Islet precursor cell (in vitro differentiated cells): Measurements from ENCODE around the gene RASAL3.

Experiments used
- DNase-seq: peaks from one replicate; pipeline ENCODE4 v3.0.0-alpha.2; 2018

The RASAL3 gene

DNA sequence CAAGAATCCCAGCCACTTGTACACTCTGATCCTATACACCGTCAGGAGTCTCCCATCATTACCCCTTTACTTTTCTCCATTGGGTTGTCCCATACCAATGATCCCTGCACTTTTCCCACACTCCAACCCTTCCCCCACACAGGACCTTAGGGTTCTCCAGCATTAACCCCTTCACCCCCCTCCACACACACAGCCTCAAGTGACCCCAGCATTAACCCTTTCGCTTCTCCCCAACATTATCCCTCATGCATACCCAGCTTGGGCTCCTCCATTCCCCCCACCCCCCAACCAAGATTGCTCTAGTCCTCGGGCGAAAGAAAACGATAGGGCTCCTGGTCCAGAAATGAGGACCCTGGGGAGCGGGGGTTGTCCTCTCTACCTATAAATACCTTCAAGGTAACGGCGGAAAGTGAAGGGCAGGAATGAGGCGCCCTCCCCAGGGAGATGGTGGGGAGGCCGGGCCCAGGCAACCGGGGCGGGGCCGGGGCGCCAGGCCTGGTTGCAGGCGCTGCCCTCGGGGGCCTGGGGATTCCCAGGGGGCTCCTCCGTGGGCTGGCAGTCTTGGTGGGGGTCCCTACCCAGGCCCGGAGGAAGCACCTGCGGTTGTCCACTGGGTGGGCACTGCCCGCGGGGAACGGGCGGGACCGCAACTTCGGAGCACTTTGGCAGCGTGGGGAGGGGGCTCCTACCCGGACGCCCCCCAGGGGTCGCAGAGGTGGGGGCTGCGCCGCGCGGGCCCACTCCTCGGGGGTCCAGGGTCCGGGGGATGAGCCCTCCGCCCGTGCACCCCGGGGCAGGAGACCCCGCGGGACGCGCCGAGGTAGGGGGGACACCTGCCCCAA, 15.3 kb downstream of the RASAL3 start:
- no peak for DNase-seq

DNA sequence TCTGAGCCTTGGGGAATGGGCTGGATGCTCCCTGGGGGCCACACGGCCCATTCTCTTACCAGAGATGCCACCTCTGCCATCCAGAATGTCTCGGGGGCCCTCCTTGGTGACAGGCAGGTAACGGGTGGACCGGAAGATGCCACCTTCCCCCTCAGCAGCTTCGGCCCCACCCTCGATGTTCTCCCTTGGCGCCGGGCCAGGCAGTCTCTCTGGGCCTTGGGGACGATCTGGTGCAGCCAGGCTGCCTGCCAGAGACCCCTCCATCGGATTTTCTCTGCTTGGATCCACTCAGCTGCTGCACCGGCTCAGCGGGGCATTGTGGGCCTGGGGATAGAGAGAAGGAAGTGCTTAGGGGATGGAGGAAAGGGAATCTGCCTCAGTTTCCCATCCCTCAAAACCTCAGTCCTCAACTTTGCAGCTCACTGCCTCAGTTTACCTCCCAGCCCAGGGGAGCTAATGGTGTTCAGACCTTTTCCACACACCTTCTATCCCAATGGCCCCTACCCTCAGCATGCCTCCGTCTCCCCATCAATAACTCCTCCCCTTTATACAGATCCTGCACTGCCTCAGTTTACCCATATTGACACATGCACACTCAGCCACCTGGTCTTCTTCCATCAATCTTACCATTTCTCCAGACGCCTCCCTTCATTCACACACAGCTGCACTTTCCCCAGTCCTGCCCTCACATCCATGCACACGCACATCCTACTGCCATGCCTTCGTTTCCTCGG, 16.1 kb downstream of the RASAL3 start:
- no peak for DNase-seq

DNA sequence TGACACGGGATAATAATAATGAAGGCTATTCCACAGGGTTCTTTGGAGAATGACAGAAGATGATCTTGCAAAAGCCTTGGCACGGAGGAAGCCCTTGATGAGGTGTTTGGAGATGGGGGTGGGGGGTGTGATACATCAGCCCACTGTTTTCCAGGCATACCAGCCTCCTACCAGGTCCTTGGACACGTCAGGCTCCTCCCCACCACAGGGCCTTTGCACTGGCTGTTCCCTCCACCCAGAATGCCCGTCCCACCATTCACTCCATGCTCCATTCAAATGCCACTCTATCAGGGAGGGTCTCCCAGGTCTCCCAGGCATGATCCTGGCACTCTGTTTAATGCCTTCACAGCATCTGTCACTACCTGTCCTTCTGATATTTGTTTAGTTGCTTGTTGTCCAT, 17.3 kb downstream of the RASAL3 start:
- DNase-seq = no peak

DNA sequence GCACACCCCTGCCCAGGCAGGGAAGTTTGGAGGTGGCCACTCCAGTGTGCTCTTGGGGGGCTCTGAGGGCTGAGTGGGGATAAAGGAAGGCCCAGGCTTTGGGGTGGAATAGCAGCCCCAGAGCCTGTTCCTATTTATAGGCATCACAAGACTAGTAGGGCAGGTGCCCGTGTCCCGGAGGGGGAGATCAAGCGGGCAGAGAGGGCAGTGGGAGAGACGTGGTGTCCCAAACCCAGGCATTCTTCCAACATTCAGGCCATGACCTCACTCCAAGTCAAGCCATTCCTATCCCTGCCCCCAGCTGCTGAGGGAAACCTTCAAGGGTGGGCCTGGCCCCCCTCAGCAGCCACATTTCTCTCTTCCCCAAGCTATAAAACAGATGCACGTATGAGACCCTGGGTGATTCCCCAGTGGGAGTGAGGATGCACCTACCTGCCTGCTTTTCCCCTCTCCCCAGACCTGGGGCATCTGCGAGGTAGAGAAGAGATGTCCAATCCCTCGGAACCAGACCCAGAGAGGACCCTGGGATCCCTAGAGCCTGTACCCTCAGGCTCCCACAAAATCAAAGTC, 18.5 kb downstream of the RASAL3 start:
- DNase-seq = no peak

DNA sequence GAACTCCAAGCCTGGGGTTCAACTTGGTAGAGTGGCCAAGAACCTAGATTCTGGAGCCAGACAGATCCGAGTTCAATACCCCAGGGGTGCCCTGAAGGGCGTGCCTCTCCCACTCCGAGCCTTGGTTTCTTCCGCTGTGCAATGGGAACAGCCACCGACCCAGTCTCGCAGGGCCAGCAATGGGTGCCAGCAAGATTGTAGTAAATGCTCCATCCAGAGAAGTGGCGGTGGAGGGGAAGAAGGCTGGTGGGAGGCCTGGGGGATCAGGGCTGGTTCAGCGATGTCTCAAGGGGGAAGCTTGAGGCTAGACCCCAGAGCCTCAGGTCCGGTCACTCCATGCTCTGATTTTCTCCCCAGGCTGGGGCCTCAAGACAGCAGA, 19.1 kb downstream of the RASAL3 start:
- DNase-seq = no peak

DNA sequence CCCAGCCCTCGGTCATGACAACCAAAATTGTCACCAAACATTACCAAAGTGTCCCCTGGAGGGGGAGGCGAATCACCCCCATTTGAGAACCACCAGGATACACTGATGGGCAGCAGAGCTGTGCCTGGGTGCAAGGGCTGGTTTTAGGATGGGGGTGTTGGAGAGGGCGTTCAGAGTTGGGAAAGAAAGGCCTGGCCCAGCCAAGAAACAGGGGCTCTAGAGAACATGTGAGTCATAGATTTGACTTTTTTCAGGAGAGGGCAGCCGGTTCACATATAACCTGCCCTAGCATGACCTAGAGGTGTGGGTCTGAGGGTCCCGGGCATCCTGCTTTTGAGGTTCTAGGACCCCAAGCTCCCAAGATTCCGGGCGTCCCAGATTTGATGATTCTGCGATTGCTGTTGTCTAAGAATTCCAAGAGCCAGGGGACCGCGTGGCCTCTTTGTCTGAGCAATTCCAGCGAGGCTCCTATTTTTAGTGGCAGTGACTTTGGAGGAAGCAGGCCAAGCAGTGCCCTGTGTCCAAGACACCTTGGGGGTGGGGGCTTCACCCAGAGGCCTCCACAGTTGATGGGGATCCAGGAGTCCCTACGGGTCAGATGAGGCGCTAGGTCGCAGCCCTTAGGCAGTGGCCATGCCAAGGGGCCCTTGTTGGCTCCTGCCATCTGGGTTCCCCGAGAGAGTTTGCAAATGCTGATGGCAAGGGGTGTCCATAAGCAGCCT, 19.7 kb downstream of the RASAL3 start:
- DNase-seq = no peak

DNA sequence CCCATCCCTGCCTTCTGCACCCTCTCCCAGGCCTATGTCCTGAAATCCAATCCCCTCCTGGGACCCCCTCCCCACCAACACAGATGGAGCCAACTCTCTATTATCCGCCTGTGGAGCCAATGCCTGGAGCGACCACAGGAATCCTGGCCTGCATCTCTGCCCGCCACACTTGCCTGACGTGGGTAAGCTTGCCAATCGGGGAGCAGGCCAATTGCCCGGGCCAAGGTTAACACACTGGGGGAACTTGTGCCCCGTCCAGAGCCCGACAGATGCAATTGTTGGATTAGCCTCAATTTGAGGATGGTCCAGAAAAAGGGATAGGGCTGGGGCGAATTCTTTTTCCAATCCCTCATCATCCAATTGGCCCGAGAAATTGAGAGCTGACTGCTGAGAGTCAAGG, 20.5 kb downstream of the RASAL3 start:
- DNase-seq = no peak

DNA sequence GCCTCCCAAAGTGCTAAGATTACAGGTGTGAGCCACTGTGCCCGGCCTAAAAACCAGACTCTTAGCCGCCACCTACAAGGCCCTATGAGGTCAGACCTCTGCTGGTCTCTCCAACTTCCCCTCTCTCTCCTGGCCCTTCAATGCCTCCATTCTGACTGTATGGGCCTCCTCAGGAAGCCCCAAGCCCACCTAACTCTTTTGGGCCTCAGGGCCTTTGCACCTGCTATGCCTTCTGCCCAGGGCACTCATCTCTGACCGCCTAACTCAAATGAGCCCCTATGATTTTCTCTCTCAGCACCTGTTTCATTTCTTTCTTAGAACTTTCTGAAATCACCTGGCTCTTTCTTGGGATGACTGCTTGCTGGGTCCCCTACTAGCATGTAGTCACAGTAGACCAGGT, 21.0 kb downstream of the RASAL3 start:
- no peak for DNase-seq

DNA sequence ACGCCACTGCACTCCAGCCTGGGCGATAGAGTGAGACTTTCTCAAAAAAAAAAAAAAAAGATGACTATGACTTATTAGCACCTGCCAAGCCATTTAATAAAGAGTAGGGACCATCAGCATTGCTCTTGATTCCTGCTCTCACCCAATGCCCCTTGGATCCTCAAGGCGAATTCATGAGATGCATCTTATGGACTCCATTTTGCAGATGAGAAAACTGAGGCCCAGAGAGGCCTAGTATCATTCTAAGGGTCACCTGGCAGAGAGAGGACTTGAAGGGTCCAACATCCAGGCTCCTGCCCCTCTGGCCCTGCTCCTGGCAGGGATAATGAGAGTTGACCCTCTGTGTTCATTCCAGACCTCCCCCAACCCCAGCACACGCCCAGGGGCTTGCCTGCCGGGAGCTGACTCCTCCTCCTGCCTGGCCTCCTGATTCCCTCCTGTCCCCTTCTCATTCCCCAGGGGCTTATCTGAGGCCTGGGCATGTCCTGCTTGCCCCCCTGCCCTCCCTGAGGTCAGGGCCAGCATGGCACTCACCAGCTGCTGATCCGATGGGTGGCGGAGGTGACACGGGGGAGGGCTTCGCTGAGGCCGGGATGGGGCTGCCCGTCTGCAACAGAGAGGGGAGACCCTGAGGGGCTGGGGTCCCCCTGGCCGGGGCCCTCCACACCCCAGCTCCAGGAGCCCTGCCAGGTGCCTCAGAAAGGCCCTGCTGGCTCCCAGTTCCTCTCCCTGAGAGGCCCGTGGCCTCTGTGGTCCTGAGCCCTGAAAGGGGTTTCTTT, 22.0 kb downstream of the RASAL3 start:
- no peak for DNase-seq

DNA sequence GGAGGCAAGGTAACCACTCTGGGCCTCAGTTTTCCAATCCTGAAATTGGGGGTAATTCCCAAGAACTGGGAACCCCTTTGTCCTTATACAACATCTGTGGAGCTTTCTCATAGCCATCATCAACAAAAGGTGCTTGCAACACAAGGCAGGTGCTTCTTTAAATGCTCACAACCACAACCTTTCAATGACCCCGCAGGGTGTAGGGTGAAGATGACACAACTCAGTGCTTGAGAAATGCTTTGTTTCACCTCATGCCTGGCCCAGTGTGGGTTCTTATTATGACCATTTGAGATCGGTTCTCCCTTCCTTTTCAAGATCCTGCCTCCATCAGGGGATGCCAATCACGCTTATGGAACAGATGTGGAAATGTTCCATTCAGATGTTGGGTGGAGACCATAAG, 23.0 kb downstream of the RASAL3 start:
- no peak for DNase-seq

DNA sequence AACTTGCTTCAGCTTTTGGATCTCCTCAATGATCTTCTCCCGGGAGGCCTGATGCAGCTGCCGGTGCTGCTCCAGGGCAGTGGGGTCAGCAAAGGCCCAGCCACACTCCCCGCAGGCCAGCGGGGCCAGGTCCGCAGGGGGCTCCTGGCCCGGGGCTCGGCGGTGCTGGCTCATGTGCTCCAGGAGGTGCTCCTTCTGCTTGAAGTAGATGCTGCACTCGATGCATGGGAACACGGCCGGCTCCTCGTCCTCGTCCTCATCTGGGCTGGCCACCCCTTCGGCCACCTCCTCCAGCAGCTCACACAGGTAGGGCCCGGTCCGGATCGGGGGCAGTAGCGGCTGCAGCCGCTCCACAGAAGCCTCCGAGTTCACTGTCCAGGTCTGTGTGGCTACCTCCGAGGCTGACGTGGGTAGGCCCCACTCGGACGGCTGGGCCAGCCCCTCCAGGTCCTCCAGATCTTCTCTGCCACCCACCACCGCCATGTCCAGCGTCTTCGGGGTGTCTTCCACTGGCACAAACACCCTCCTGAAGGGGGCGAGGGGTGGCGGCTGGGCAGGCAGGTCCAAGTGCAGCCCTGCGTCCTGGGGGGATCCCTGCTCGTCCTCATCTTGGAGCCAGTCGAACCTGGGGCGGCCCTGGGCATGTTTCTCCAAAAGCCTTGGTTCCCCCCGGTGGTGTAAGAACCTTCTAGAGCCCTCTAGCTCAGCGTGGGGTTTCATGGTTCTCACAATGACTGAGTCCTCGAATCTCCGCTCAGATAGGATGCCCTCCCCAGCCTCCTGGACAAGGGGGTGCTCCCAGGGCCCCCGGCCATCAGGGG, 24.3 kb downstream of the RASAL3 start:
- DNase-seq = no peak

DNA sequence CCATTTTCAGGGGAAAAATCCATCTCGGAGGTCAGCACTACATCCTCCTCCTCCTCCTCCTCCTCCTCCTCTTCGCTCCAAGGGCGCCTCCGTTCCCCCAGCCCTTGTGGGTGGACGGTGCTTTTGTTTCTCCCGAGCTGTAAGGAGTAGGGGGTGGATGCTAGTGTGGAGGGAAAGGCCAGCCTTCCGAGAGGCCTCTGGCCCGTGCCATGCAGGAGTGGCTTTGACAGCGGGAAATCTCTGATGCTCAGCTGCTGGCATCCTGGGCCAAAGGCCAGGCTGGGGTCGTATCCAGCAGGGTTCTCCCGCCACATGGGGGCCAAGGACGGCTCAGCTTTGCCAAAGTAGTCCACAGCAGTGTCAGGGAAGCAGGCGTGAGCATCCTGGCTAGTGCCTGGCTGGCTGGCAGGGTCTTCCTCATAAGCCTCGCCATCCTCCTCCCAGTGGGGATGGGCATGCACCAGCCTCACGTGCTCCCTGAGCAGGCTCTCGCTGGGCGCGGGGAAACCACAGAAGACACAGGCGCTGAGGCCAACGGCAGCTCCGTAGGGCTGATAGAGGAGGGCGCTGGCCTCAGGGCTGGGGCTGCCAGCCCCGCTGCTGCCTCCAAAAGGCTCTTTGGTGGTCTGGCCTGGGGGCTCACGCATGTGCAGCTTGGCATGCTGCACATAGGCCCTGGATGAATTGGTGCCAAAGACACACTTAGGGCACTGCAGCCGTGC, 25.1 kb downstream of the RASAL3 start:
- no peak for DNase-seq

DNA sequence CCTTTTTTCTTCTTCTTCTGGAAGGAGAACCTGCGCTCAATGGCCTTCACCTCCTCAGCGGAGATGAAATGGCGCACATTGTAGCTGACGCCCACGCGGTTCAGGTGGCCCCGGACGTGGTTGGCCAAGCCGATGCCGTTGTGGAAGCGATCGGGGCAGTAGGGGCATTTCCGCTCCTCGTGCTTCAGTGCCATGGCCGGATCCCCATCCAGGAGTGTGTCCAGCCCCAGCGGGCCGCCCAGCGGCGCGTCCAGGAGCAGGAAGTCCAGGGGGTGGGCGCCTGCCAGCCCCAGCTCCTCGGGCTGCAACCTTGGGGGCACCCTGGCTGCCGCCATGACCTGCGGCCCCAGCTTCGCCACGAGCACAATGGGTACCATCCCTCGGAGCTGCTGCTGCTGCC, 25.8 kb downstream of the RASAL3 start:
- DNase-seq = no peak

DNA sequence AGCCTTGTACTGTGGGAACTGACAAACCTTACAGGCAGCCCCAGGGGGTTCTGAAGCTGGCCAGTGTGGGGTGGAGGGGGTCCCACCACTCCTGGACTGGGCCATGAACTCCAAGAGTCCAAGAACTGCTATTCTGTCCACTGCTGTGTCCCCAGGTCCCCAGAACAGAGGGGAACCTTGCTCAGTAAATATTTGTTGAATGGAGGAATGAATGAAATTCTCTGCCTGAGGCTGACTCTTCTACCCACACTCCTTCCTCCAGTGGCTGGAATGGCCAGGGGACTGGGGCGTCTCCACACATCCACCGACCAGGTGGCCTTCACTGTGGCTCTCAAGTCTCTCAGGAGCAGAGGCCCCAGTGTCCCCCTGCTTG, 26.2 kb downstream of the RASAL3 start:
- no peak for DNase-seq

DNA sequence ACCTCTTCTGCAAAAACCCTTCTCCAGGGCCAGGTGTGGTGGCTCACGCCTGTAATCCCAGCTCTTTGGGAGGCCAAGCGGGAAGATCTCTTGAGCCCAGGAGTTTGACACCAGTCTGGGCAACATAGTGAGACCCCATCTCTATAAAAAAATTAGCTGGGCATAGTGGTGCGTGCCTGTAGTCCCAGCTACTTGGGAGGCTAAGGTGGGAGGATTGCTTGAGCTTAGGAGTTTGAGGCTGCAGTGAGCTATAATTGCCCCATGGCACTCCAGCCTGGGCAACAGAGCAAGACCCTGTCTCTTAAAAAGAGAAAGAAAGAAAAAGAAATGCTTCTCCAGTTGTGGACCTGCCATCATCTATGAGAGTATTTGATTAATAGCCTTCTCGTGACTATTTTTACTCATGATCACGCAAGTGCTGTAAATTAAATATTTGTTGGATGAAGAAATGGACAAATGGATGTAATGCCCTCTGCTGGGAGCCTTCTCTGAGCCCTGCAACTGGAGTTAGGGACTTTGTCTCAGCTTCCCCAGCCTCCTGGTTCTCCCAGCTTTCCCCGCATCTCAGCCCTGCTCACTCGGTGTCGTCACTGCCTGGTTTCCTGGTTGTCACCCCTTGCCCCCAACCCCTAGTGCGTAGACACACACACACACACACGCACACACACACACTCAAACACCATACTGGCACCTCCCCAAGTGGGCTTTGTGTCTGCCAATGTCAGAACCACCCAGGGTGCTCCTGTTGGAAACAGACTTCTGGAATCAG, 26.8 kb downstream of the RASAL3 start:
- DNase-seq = no peak

DNA sequence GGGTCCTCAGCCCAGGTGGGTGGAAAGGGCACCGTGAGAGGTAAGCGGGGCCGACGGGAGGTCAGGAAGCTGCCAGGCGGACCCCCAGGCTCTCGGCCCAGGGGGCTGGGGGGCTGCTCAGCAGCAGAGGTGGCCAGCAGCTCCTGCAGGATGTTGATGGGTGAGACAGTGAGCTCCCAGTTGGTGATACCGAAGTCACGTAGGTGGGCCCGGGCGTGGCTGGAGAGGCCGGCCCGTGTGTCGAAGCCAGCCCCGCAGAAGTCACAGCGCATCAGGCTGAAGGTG, 27.6 kb downstream of the RASAL3 start:
- DNase-seq = no peak

DNA sequence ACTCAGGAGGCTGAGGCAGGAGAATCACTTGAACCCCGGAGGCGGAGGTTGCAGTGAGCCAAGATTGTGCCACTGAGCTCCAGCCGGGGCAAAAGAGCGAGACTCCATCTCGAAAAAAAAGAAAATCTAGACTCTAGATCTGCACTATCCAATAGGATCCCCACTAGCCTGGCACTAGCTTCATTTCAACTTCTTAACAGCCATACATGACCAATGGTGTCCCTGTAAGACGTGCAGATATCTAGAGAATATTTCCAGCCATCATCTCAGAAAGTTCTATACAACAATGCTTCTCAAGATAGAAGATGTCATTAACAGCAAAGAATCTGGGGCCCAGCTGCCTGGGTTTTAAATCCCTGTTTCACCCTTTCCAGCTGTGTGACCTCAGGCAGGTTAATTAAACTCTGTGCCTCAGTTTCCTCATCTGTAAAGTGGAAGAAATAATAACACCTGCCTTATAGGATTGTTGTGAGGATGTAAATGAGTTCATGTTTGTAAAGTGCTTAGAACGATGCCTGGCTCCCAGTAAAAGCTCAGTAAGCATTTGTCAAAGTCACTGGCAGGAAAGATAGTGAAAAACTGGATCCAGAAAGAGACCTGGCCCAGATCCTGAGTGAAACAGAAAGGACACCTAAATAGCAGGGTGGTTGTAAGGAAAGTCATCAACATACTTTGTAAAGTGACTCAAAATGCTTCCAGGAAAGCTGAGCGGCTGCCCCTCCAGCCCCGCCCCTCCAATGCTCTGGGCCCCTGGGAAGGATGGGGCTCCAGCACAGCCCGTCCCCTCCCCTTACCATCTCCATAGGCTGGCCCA, 28.1 kb downstream of the RASAL3 start:
- DNase-seq = no peak

DNA sequence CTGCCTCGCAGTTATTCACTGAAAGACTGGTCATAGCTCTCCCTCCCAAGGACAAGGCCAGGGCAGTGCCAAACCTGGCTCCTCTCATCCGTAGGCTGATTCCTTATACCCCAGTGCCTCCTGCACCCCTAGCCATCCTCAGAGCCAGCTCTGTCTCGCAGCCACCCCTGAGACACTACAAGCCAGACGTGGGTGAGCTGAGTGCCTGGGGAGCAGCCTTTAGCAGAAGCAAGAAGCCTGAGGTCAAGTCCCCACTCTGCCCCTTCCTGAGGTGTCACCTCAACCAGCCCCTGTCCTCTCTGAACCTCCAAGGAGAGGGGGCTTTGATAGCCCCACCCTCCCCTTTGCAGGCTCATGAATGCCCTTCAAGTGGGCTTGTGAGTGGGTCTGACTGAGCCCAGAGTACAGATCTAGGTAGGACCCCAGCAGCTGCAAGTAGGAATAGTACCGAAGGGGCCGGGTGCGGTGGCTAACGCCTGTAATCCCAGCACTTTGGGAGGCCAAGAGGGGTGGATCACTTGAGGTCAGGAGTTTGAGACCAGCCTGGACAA, 30.8 kb downstream of the RASAL3 start:
- DNase-seq = no peak
